A549 (cell line): Measurements from ENCODE around the gene LRIG2. TPM values are rescaled to one million over a fixed set of nuclear protein-coding genes. Genes with fewer than 3 reads are reported as not detected.

Source experiments
- ATAC-seq, 2 experiments: fragments of 200-7000 bp in 1 of 2; fragments of >200 bp in 1 of 2; cut with Nextera tagmentation in 1 of 2; cut with Tn5 transposase in 1 of 2; 3 replicates each; pipeline versions ENCODE4 v1.8.0 to v1.9.1; 2018 to 2020; ENCODE audit warnings: mild to moderate bottlenecking in 1 of 2, moderate library complexity in 1 of 2
- CTCF ChIA-PET: fragments of 300-600 bp; sonication (Branson Sonifier 250); formaldehyde crosslinking; extraction: SDS; loops from one replicate; lab custom pipeline; 2021; ENCODE audit warnings: antibody characterized with exemption, inconsistent platforms; lab: Yijun Ruan, JAX
- POLR2A ChIA-PET: fragments of 350-600 bp; formaldehyde crosslinking; extraction: SDS; loops from one replicate; lab custom pipeline; 2021; ENCODE audit warnings: antibody characterized with exemption, inconsistent platforms; lab: Yijun Ruan, JAX
- DNase-seq, 2 experiments: peaks; one replicate each; pipeline versions ENCODE4 v3.0.0 to v3.0.0-alpha.2; 2011 to 2016; ENCODE audit warnings: low read depth in 1 of 2, low spot score in 1 of 2
- FAIRE-seq: peaks from 2 replicates; lab custom pipeline; 2011; peaks lifted over from hg19 to GRCh38; lab: Jason Lieb, UNC
- H3K27ac ChIP-seq, 2 experiments: fragments of >200 bp; sonication (Bioruptor Twin); formaldehyde crosslinking; 3 replicates each; pipeline ENCODE4 v1.5.1; 2016 to 2017
- H3K4me1 ChIP-seq: fragments of >200 bp; sonication (Bioruptor Twin); formaldehyde crosslinking; 3 replicates; pipeline ENCODE4 v1.6.1; 2016
- H3K4me2 ChIP-seq: fragments of >200 bp; sonication (Bioruptor Twin); formaldehyde crosslinking; 3 replicates; pipeline ENCODE4 v1.6.1; 2016
- H3K4me3 ChIP-seq: fragments of >200 bp; sonication (Bioruptor Twin); formaldehyde crosslinking; 3 replicates; pipeline ENCODE4 v1.5.1; 2016
- H3K9me3 ChIP-seq: fragments of >200 bp; sonication (Bioruptor Twin); formaldehyde crosslinking; 3 replicates; pipeline ENCODE4 v1.6.1; 2016
- BHLHE40 ChIP-seq: IDR thresholded peaks from 2 replicates; pipeline ENCODE4 v1.6.1; 2012; ENCODE audit warnings: low read depth, low read length, inconsistent platforms
- CBX2 ChIP-seq: fragments of 200-600 bp; sonication (generic); IDR thresholded peaks from 2 replicates; pipeline ENCODE4 v1.6.1; 2016; ENCODE audit warnings: low read depth, mild to moderate bottlenecking, borderline replicate concordance
- CHD2 ChIP-seq: fragments of 150-350 bp; IDR thresholded peaks from 2 replicates; pipeline ENCODE4 v1.6.1; 2014; ENCODE audit warnings: low read length; ENCODE audit not compliant: partially characterized antibody
- GATA3 ChIP-seq: IDR thresholded peaks from 2 replicates; pipeline ENCODE4 v1.6.1; 2012; ENCODE audit warnings: borderline replicate concordance
- HOXB13 ChIP-seq: fragments of 250-450 bp; sonication (Bioruptor Pico); IDR thresholded peaks from 2 replicates; pipeline ENCODE4 v1.5.0; 2020; ENCODE audit warnings: low read depth, mild to moderate bottlenecking, moderate library complexity
- JUN ChIP-seq, 2 experiments: fragments of >200 bp; sonication (Bioruptor Twin); formaldehyde crosslinking; IDR thresholded peaks; 2 replicates in 1 of 2; 3 replicates in 1 of 2; pipeline ENCODE4 v1.6.1; 2016 to 2017
- JUNB ChIP-seq: fragments of >200 bp; sonication (Bioruptor Twin); formaldehyde crosslinking; IDR thresholded peaks from 2 replicates; pipeline ENCODE4 v1.6.1; 2016
- KDM1A ChIP-seq: fragments of 200-600 bp; sonication (generic); IDR thresholded peaks from 2 replicates; pipeline ENCODE4 v1.6.1; 2016; ENCODE audit warnings: low read depth, mild to moderate bottlenecking
- MAZ ChIP-seq: fragments of 150-350 bp; IDR thresholded peaks from 2 replicates; pipeline ENCODE4 v1.6.1; 2014; ENCODE audit warnings: antibody characterized with exemption, low read depth, low read length, borderline replicate concordance
- NFE2L2 ChIP-seq: fragments of 150-350 bp; conservative IDR thresholded peaks from 2 replicates; pipeline ENCODE4 v1.6.1; 2014; ENCODE audit warnings: low read length
- RAD21 ChIP-seq, 2 experiments: fragments of >200 bp in 1 of 2; sonication (Bioruptor Twin) in 1 of 2; formaldehyde crosslinking in 1 of 2; IDR thresholded peaks in 1 of 2; conservative IDR thresholded peaks in 1 of 2; 2 replicates in 1 of 2; 3 replicates in 1 of 2; pipeline ENCODE4 v1.6.1; 2012 to 2018; ENCODE audit warnings: inconsistent platforms in 1 of 2
- RCOR1 ChIP-seq: fragments of 150-350 bp; IDR thresholded peaks from 2 replicates; pipeline ENCODE4 v1.6.1; 2014; ENCODE audit warnings: antibody characterized with exemption, low read length, low read depth
- RNF2 ChIP-seq: fragments of 200-600 bp; sonication (generic); IDR thresholded peaks from 2 replicates; pipeline ENCODE4 v1.6.1; 2016; ENCODE audit warnings: low read depth, mild to moderate bottlenecking, antibody characterized with exemption, moderate library complexity, borderline replicate concordance
- SREBF2 ChIP-seq: fragments of 450-650 bp; IDR thresholded peaks from 2 replicates; pipeline ENCODE4 v1.6.1; 2014; ENCODE audit warnings: mild to moderate bottlenecking, moderate library complexity
- TFCP2L1 ChIP-seq: fragments of 250-450 bp; sonication (Bioruptor Pico); IDR thresholded peaks from 2 replicates; pipeline ENCODE4 v1.5.0; 2021; ENCODE audit warnings: mild to moderate bottlenecking
- TP53 ChIP-seq: fragments of 250-450 bp; sonication (Bioruptor Pico); IDR thresholded peaks from 2 replicates; pipeline ENCODE4 v1.5.0; 2021; ENCODE audit warnings: mild to moderate bottlenecking, moderate library complexity
- ZC3H11A ChIP-seq: fragments of 450-650 bp; IDR thresholded peaks from 2 replicates; pipeline ENCODE4 v1.6.1; 2014; ENCODE audit warnings: antibody characterized with exemption, mild to moderate bottlenecking
- WGBS: methylation state at CpG from one replicate; pipeline ENCODE4 v1.1.6; 2017; ENCODE audit errors: missing lambda C conversion rate; 5-methylcytosine and 5-hydroxymethylcytosine counted together
- polyA plus RNA-seq, 4 experiments: library from polyadenylated mRNA; depleted of rRNA in 3 of 4; stranded (reverse); fragments of >200 nt; fragmentation: RNase III in 1 of 4; extraction: RNeasy Plus Mini Kit Qiagen cat#74134 plus additional on column Dnase treatment in 1 of 4; gene quantifications; 2 replicates in 3 of 4; 3 replicates in 1 of 4; pipeline ENCODE4 v1.2.3, GENCODE V29; 2011 to 2017
- TF ChIP-seq, protein P1 (sequence below): fragments of 200-600 bp; sonication (generic); IDR thresholded peaks from 2 replicates; pipeline ENCODE4 v1.6.1; 2016; ENCODE audit warnings: antibody characterized with exemption, mild to moderate bottlenecking, moderate library complexity
- TF ChIP-seq, protein P2 (sequence below): IDR thresholded peaks from 2 replicates; pipeline ENCODE4 v1.6.1; 2012
- TF ChIP-seq, protein P3 (sequence below): fragments of >200 bp; sonication (Bioruptor Twin); formaldehyde crosslinking; IDR thresholded peaks from 3 replicates; pipeline ENCODE4 v1.5.1; 2016
- TF ChIP-seq, protein P4 (sequence below): fragments of 450-650 bp; IDR thresholded peaks from 2 replicates; pipeline ENCODE4 v1.6.1; 2014; ENCODE audit warnings: antibody characterized with exemption
- TF ChIP-seq, protein P5 (sequence below): fragments of 150-350 bp; IDR thresholded peaks from 2 replicates; pipeline ENCODE4 v1.6.1; 2014; ENCODE audit warnings: low read depth, mild to moderate bottlenecking, low read length
- TF ChIP-seq, protein P6 (sequence below): fragments of 250-450 bp; sonication (Bioruptor Pico); IDR thresholded peaks from 2 replicates; pipeline ENCODE4 v1.5.0; 2020; ENCODE audit warnings: low read depth, mild to moderate bottlenecking, moderate library complexity

The LRIG2 gene
- polyA plus RNA-seq, 2 of the 4 experiments (the other 2 are of a cell fraction): 3.0 to 7.4 TPM

DNA sequence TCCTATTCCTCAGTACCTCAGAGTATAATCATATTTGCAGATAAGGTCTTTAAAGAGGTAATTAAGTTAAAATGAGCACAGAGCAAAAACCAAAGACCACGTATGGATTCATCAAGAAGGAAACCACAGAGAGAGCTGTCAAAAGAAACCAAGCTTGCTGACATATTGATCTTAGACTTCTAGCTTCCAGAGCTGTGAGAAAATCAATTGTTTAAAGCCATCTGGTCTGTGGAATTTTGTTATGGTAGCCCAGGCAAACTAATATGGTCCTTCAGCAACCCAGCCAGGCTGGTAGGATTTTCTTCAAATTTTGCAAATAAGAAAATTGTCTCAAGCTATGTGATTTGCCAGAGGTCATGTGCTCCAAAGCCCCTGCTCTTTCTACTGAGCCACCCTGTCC, 62.5 kb downstream of the LRIG2 start (continued):
- TF ChIP-seq TP53 (CRISPR knock-in tag) (no peak), SREBF2 (no peak), JUN (IDR thresholded peaks at IDR 0.05) (no peak), CBX2 (no peak)

DNA sequence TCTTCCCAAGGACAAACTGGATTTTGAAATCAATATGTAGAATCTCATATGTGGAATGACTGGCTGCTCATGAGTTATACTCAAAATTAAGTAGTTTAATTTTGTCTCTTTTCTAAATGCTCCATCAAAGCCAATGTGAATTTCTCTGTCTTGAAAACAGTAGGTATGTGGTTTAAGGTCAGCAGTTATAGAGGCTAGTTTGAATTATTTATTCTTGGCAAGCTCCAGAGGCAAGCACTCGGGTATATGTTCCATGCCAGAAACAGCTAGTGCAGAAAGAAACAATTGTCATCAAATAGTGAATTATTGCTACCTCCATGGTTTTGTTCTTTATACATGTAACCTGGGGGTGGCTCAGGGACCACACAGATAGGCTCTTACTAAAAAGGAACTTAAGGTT, 63.5 kb downstream of the LRIG2 start:
- ChIA-PET POLR2A (no interaction called here), CTCF (no interaction called here)
- TF ChIP-seq, protein P1, sequence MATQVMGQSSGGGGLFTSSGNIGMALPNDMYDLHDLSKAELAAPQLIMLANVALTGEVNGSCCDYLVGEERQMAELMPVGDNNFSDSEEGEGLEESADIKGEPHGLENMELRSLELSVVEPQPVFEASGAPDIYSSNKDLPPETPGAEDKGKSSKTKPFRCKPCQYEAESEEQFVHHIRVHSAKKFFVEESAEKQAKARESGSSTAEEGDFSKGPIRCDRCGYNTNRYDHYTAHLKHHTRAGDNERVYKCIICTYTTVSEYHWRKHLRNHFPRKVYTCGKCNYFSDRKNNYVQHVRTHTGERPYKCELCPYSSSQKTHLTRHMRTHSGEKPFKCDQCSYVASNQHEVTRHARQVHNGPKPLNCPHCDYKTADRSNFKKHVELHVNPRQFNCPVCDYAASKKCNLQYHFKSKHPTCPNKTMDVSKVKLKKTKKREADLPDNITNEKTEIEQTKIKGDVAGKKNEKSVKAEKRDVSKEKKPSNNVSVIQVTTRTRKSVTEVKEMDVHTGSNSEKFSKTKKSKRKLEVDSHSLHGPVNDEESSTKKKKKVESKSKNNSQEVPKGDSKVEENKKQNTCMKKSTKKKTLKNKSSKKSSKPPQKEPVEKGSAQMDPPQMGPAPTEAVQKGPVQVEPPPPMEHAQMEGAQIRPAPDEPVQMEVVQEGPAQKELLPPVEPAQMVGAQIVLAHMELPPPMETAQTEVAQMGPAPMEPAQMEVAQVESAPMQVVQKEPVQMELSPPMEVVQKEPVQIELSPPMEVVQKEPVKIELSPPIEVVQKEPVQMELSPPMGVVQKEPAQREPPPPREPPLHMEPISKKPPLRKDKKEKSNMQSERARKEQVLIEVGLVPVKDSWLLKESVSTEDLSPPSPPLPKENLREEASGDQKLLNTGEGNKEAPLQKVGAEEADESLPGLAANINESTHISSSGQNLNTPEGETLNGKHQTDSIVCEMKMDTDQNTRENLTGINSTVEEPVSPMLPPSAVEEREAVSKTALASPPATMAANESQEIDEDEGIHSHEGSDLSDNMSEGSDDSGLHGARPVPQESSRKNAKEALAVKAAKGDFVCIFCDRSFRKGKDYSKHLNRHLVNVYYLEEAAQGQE: no peak
- FAIRE-seq (no peak), DNase-seq (no peak), ATAC-seq (no peak)
- Histone ChIP-seq H3K4me3 (no peak overlapping the region), H3K27ac (no peak overlapping the region), H3K9me3 (no peaks in the 10 kb centered on the region), H3K4me2 (no peak overlapping the region), H3K4me1 (peaks cover 10% of the 10 kb centered on the region)
- 60% methylated on average over 1 of the region's 1 CpG for WGBS

DNA sequence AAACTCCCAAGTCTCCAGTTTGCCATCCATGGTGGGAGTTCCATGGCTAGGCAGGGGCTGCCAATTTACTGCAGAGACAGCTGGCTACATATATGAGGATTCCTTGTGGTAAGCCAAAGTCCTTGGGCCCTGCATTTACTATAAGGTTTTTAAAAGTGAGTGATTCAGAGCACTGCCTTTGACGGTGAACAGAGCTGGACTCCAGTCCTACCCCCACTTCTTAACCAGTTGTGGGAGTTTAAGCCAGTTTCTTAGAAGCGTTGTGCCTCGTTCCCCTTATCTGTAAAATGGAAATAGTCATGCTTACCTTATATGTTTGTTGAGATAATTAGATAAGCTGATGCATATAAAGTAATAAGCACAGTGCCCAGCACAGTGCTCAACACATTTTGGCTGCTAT, 64.6 kb downstream of the LRIG2 start:
- Histone ChIP-seq H3K4me1 (peaks cover 19% of the 10 kb centered on the region), H3K4me2 (no peak overlapping the region), H3K9me3 (no peaks in the 10 kb centered on the region), H3K4me3 (no peak overlapping the region), H3K27ac (no peak overlapping the region)
- ChIA-PET POLR2A (no interaction called here), CTCF (interaction anchor here (0.7 to 1.6 kb wide), 3 partner anchors 9 to 539 kb away, joined by 3 to 6 read pairs (median 3); no protein-coding TSS in a partner anchor)
- ATAC-seq (no peak), DNase-seq (no peak), FAIRE-seq (no peak)
- WGBS: 84% methylated on average over 3 of the region's 3 CpGs
- TF ChIP-seq KDM1A: no peak
- TF ChIP-seq TP53 (CRISPR knock-in tag): no peak
- TF ChIP-seq JUN (IDR thresholded peaks at IDR 0.05): no peak
- TF ChIP-seq BHLHE40: no peak
- TF ChIP-seq, protein P2, sequence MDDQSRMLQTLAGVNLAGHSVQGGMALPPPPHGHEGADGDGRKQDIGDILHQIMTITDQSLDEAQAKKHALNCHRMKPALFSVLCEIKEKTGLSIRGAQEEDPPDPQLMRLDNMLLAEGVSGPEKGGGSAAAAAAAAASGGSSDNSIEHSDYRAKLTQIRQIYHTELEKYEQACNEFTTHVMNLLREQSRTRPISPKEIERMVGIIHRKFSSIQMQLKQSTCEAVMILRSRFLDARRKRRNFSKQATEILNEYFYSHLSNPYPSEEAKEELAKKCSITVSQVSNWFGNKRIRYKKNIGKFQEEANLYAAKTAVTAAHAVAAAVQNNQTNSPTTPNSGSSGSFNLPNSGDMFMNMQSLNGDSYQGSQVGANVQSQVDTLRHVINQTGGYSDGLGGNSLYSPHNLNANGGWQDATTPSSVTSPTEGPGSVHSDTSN: no peak
- no peak for TF ChIP-seq CHD2
- no peak for TF ChIP-seq JUNB
- TF ChIP-seq, protein P3, sequence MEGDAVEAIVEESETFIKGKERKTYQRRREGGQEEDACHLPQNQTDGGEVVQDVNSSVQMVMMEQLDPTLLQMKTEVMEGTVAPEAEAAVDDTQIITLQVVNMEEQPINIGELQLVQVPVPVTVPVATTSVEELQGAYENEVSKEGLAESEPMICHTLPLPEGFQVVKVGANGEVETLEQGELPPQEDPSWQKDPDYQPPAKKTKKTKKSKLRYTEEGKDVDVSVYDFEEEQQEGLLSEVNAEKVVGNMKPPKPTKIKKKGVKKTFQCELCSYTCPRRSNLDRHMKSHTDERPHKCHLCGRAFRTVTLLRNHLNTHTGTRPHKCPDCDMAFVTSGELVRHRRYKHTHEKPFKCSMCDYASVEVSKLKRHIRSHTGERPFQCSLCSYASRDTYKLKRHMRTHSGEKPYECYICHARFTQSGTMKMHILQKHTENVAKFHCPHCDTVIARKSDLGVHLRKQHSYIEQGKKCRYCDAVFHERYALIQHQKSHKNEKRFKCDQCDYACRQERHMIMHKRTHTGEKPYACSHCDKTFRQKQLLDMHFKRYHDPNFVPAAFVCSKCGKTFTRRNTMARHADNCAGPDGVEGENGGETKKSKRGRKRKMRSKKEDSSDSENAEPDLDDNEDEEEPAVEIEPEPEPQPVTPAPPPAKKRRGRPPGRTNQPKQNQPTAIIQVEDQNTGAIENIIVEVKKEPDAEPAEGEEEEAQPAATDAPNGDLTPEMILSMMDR: no peak

DNA sequence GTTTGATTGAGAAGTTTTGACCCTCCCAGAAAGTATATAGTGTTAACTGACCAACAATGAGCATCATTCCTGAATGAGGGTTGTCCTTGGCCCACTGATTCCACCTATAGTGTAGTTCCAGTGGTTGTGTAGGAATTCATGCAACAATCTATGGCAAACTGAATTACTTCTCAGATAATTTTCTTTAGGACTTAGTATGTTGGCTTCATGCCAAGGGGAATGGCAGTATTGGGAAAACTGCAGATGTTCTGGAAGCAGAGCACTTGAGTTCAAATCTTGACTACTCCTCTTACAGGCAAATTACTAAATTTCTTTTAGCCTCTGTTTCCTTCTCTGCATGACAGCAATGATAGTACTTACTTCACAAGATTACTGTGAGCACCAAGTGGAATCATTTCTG, 65.8 kb downstream of the LRIG2 start:
- Histone ChIP-seq H3K4me2 (no peak overlapping the region), H3K9me3 (no peaks in the 10 kb centered on the region), H3K4me3 (no peak overlapping the region), H3K4me1 (peaks cover 19% of the 10 kb centered on the region), H3K27ac (no peak overlapping the region)
- FAIRE-seq (no peak), ATAC-seq (no peak), DNase-seq (no peak)
- CTCF ChIA-PET: interaction anchor here (1.3 to 3.0 kb wide), 4 partner anchors 250 to 538 kb away, joined by 3 to 19 read pairs (median 6); no protein-coding TSS in a partner anchor
- POLR2A ChIA-PET: no interaction called here
- TF ChIP-seq SREBF2 (no peak), HOXB13 (CRISPR knock-in tag) (no peak), BHLHE40 (no peak), MAZ (no peak), TFCP2L1 (no peak), RAD21 (conservative IDR thresholded peaks at IDR 0.05 in 1 of 2, IDR thresholded peaks at IDR 0.05 in 1 of 2) (no peak), RNF2 (no peak), NFE2L2 (no peak), GATA3 (no peak), ZC3H11A (no peak), RCOR1 (no peak)
- TF ChIP-seq, protein P4, sequence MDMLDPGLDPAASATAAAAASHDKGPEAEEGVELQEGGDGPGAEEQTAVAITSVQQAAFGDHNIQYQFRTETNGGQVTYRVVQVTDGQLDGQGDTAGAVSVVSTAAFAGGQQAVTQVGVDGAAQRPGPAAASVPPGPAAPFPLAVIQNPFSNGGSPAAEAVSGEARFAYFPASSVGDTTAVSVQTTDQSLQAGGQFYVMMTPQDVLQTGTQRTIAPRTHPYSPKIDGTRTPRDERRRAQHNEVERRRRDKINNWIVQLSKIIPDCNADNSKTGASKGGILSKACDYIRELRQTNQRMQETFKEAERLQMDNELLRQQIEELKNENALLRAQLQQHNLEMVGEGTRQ: no peak
- TF ChIP-seq, protein P5, sequence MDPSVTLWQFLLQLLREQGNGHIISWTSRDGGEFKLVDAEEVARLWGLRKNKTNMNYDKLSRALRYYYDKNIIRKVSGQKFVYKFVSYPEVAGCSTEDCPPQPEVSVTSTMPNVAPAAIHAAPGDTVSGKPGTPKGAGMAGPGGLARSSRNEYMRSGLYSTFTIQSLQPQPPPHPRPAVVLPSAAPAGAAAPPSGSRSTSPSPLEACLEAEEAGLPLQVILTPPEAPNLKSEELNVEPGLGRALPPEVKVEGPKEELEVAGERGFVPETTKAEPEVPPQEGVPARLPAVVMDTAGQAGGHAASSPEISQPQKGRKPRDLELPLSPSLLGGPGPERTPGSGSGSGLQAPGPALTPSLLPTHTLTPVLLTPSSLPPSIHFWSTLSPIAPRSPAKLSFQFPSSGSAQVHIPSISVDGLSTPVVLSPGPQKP: no peak
- TF ChIP-seq, protein P6, sequence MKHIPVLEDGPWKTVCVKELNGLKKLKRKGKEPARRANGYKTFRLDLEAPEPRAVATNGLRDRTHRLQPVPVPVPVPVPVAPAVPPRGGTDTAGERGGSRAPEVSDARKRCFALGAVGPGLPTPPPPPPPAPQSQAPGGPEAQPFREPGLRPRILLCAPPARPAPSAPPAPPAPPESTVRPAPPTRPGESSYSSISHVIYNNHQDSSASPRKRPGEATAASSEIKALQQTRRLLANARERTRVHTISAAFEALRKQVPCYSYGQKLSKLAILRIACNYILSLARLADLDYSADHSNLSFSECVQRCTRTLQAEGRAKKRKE (CRISPR knock-in tag): no peak
